PC-9 (cell line): ENCODE data around the gene RBM5. TPM values are rescaled to one million over a fixed set of nuclear protein-coding genes. Genes with fewer than 3 reads are reported as not detected.

Experiments
- BruUV-seq: library from RNA; stranded (reverse); fragments of 400-500 nt; replicated peaks from 2 replicates; lab custom pipeline; 2021; lab: Mats Ljungman, UMichigan
- CTCF ChIA-PET: fragments of 300-600 bp; sonication (Branson Sonifier 250); formaldehyde crosslinking; loops from one replicate; lab custom pipeline; 2022; ENCODE audit warnings: antibody characterized with exemption; lab: Charles Lee
- POLR2A ChIA-PET: fragments of 300-600 bp; sonication (Branson Sonifier 250); formaldehyde crosslinking; loops from one replicate; lab custom pipeline; 2022; ENCODE audit warnings: antibody characterized with exemption; ENCODE audit not compliant: unreplicated experiment; lab: Charles Lee
- DNase-seq, 2 experiments: peaks; one replicate each; pipeline versions ENCODE4 v3.0.0 to v3.0.0-alpha.2; 2015 to 2022; ENCODE audit warnings: mixed read lengths in 1 of 2
- H2AFZ ChIP-seq: fragments of 200-600 bp; sonication (generic); 2 replicates; pipeline ENCODE4 v1.8.1; 2017; ENCODE audit warnings: antibody characterized with exemption
- H3F3A ChIP-seq: fragments of 200-600 bp; sonication (generic); 2 replicates; pipeline ENCODE4 v1.8.1; 2017; ENCODE audit warnings: antibody characterized with exemption, mild to moderate bottlenecking, low read depth; ENCODE audit not compliant: insufficient read depth
- H3K27ac ChIP-seq: fragments of 200-600 bp; sonication (generic); 2 replicates; pipeline ENCODE4 v1.6.1; 2016; ENCODE audit warnings: mixed run types
- H3K27me3 ChIP-seq: fragments of 200-600 bp; sonication (generic); 2 replicates; pipeline ENCODE4 v1.6.1; 2016; ENCODE audit warnings: low read depth, mixed run types; ENCODE audit not compliant: insufficient read depth
- H3K36me3 ChIP-seq: fragments of 200-600 bp; sonication (generic); 2 replicates; pipeline ENCODE4 v1.6.1; 2016; ENCODE audit warnings: low read depth, mixed run types
- H3K4me1 ChIP-seq: fragments of 200-600 bp; sonication (generic); replicated peaks from 2 replicates; pipeline ENCODE4 v1.6.1; 2016; ENCODE audit warnings: mixed run types; ENCODE audit not compliant: insufficient read depth
- H3K4me2 ChIP-seq: fragments of 200-600 bp; sonication (generic); 2 replicates; pipeline ENCODE4 v1.6.1; 2017; ENCODE audit warnings: mixed run types
- H3K4me3 ChIP-seq: fragments of 200-600 bp; sonication (generic); 2 replicates; pipeline ENCODE4 v1.6.1; 2016; ENCODE audit warnings: mixed run types
- H3K79me2 ChIP-seq: fragments of 200-600 bp; sonication (generic); 2 replicates; pipeline ENCODE4 v1.6.1; 2017; ENCODE audit warnings: low read depth, mixed run types
- H3K9me2 ChIP-seq: fragments of 200-600 bp; sonication (generic); 2 replicates; pipeline ENCODE4 v1.8.1; 2017; ENCODE audit warnings: mild to moderate bottlenecking; ENCODE audit not compliant: insufficient read depth
- H3K9me3 ChIP-seq: fragments of 200-600 bp; sonication (generic); 2 replicates; pipeline ENCODE4 v1.8.1; 2016; ENCODE audit warnings: low read depth; ENCODE audit not compliant: insufficient read depth
- H4K20me1 ChIP-seq: fragments of 200-600 bp; sonication (generic); 2 replicates; pipeline ENCODE4 v1.8.1; 2017; ENCODE audit not compliant: insufficient read depth
- EZH2 ChIP-seq: fragments of 200-600 bp; sonication (generic); IDR thresholded peaks from 2 replicates; pipeline ENCODE4 v1.8.0; 2017; ENCODE audit warnings: antibody characterized with exemption, low read depth
- intact Hi-C: fragments of 100-400 bp; cut with micrococcal nuclease; formaldehyde crosslinking; loops from one replicate; pipeline ENCODE4 v1.10.0; 2022; ENCODE audit not compliant: unreplicated experiment
- total RNA-seq: library from RNA; stranded (reverse); gene quantifications from 2 replicates; pipeline ENCODE4 v1.2.3, GENCODE V29; 2021
- TF ChIP-seq, protein P1 (sequence below): fragments of 200-600 bp; sonication (generic); conservative IDR thresholded peaks from 2 replicates; pipeline ENCODE4 v1.6.1; 2017; ENCODE audit warnings: mixed run types, antibody characterized with exemption, mild to moderate bottlenecking, moderate library complexity

The RBM5 gene
- total RNA-seq, 1 experiment from 2014 or later: 87.7 TPM

DNA sequence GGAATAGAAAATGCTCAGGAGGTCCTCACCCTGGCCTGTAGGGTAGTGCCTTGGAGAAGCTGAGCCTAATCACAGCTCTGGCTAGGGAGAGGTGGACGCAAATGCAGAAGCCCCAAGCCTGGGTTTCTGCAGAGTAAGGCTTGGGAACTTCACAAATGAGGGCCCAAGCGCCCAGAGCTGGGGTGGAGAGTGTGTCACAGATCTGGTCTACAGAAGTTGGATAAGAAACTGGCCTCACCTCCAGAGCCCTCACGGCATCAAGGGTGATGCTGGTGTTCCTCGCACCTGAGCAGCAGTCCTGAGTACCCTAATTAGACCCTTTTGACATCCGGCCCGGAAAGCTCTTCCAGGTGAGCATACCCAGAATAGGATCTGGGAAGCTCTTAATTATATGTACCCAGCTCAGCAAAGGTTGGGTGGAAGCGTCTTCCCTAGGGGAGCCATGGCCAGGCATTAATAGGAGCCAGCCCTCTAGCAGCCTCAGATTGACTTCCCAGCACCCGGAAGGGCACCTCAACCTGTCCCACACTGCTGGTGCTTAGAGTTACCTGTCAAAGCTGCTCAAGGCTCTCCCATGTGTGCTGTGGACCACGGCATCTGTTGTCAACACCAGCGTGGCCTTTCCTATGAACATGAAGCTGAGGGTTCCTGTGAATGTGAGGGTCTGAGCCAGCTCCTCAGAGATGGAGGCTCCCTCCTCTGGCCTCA, 31.8 kb downstream of the RBM5 start:
- POLR2A ChIA-PET: interaction anchor here (0.5 to 0.7 kb wide), 2 partner anchors 20 to 65 kb away, joined by 3 to 9 read pairs; no protein-coding TSS in a partner anchor
- CTCF ChIA-PET: interaction anchor here (0.5 kb wide), 1 partner anchor 692 kb away, joined by 6 read pairs; no protein-coding TSS in a partner anchor

DNA sequence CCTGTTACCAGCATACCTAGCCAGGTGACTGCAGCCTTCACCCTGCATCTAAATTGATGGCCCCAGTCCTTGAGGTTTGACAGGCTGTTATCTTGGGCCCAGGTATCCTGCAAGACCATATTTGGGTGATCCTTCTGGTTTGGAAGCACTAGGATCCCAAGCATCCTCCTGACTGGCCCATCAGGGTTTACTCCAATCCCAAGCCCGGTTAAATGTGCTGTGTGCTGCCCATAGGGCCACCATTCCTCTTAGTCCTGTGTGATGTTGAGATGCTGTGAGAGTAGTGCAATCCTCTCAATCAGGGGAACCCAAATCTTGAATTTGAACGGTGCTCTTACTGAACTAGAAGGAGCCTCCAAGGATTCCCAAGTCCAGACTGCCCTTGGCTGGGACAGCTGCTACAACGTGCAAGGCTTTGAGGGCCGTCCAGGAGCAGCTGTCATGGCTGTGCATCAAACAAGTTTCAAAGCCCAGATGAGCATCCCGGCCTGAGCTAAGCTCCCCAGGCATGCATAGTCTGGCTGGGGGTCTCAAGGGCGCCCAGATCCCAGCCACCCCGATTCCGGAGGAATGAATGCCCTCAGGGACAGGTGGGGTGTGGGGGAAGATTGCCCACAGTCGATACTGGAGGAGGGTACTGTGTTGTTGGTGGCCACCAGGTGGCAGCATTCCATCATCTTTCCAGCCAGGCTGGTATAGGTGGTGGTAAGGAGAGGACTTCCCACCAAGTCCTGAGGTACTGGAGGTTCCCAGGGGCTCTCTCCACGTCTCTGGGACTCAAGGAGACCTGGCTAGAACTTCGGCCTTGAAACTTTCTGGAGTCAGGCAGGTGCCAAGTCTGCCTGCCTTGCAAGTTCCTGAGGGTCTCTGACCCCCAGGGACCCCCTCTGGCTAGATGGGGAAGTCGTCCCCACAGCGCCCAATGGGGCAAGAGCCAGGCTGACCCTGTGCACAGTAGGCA, 32.6 kb downstream of the RBM5 start:
- H3K36me3 ChIP-seq: no peaks in the 10 kb centered on the region
- peaks cover 22% of the 10 kb centered on the region; the same call in 1 of the 2 replicates for H3F3A ChIP-seq
- ChIA-PET POLR2A (interaction anchor here (0.5 to 0.7 kb wide), 2 partner anchors 65 to 121 kb away, joined by 3 to 5 read pairs; no protein-coding TSS in a partner anchor), CTCF (interaction anchor here (0.5 to 0.6 kb wide), 2 partner anchors 17 to 693 kb away, joined by 4 to 6 read pairs; no protein-coding TSS in a partner anchor)
- intact Hi-C loops: loop anchor here (1.0 to 10.0 kb wide), 5 partner anchors 34 to 433 kb away; partner anchors contain the start of gene SEMA3F
- peaks cover 18% of the 10 kb centered on the region for H4K20me1 ChIP-seq
- no peaks in the 10 kb centered on the region for H3K79me2 ChIP-seq
- no peak overlapping the region for H3K4me2 ChIP-seq
- no peaks in the 10 kb centered on the region for H3K9me2 ChIP-seq
- H3K27me3 ChIP-seq: no peaks in the 10 kb centered on the region
- H3K4me1 ChIP-seq: 0 out of 2 replicates have a peak, but pooled peaks cover 4% of the 10 kb centered on the region
- H3K4me3 ChIP-seq: no peak overlapping the region
- peak; percentile 63 to 76 for DNase-seq
- BruUV-seq: TSS peak; percentile 18
- H2AFZ ChIP-seq: no peak overlapping the region
- H3K27ac ChIP-seq: no peak overlapping the region
- TF ChIP-seq, protein P1, sequence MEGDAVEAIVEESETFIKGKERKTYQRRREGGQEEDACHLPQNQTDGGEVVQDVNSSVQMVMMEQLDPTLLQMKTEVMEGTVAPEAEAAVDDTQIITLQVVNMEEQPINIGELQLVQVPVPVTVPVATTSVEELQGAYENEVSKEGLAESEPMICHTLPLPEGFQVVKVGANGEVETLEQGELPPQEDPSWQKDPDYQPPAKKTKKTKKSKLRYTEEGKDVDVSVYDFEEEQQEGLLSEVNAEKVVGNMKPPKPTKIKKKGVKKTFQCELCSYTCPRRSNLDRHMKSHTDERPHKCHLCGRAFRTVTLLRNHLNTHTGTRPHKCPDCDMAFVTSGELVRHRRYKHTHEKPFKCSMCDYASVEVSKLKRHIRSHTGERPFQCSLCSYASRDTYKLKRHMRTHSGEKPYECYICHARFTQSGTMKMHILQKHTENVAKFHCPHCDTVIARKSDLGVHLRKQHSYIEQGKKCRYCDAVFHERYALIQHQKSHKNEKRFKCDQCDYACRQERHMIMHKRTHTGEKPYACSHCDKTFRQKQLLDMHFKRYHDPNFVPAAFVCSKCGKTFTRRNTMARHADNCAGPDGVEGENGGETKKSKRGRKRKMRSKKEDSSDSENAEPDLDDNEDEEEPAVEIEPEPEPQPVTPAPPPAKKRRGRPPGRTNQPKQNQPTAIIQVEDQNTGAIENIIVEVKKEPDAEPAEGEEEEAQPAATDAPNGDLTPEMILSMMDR: peak; percentile 87
- TF ChIP-seq EZH2: no peak
- H3K9me3 ChIP-seq: no peaks in the 10 kb centered on the region

More for the DNA sequence above, 31.8 kb downstream of the RBM5 start:
- TF ChIP-seq EZH2: no peak
- H3K9me3 ChIP-seq: no peaks in the 10 kb centered on the region
- H3K9me2 ChIP-seq: no peaks in the 10 kb centered on the region
- no peak overlapping the region for H3K4me2 ChIP-seq
- no peaks in the 10 kb centered on the region for H3K27me3 ChIP-seq
- H4K20me1 ChIP-seq: peaks cover 18% of the 10 kb centered on the region
- H3K4me1 ChIP-seq: 0 out of 2 replicates have a peak, but pooled peaks cover 4% of the 10 kb centered on the region
- H3K27ac ChIP-seq: no peak overlapping the region
- H3K4me3 ChIP-seq: no peak overlapping the region
- intact Hi-C loops: loop anchor here (1.0 to 10.0 kb wide), 5 partner anchors 35 to 434 kb away; partner anchors contain the start of gene SEMA3F
- H3K36me3 ChIP-seq: no peaks in the 10 kb centered on the region
- peaks cover 22% of the 10 kb centered on the region; the same call in 1 of the 2 replicates for H3F3A ChIP-seq
- H3K79me2 ChIP-seq: no peaks in the 10 kb centered on the region
- H2AFZ ChIP-seq: no peak overlapping the region
- DNase-seq: no peak
- BruUV-seq: no TSS peak

DNA sequence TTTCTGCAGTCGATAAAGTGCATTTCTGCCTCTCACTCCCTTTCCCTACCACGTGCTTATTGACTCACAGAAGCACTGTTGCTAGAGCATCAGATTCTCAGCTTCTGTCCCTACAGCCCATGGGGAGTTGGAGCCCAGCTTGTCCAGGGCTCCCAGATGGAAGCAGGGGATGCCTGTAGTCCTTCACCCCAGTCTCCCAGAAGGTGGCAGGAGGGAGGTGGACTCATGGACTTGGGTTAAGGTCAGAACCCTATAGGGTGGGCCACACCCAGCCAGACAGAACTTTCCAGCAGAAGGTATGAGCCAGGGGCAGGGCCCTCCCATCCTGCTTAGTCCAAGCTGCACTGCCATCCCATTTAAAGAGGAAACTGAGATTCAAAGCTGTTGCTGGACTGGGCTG, 33.4 kb downstream of the RBM5 start:
- no peak overlapping the region for H2AFZ ChIP-seq
- intact Hi-C loops: loop anchor here (5.0 to 10.0 kb wide), 2 partner anchors 150 to 433 kb away; no protein-coding TSS in a partner anchor
- no peaks in the 10 kb centered on the region for H3K79me2 ChIP-seq
- ChIA-PET POLR2A (interaction anchor here (0.7 kb wide), 1 partner anchor 58 kb away, joined by 3 read pairs; no protein-coding TSS in a partner anchor), CTCF (no interaction called here)
- no peak overlapping the region for H3K4me3 ChIP-seq
- no peaks in the 10 kb centered on the region for H3K9me3 ChIP-seq
- BruUV-seq: no TSS peak
- peaks cover 22% of the 10 kb centered on the region; the same call in 1 of the 2 replicates for H3F3A ChIP-seq
- H3K4me2 ChIP-seq: no peak overlapping the region
- 0 out of 2 replicates have a peak, but pooled peaks cover 4% of the 10 kb centered on the region for H3K4me1 ChIP-seq
- DNase-seq: no peak
- H3K9me2 ChIP-seq: no peaks in the 10 kb centered on the region
- TF ChIP-seq EZH2: no peak
- TF ChIP-seq, protein P1: no peak
- no peak overlapping the region for H3K27ac ChIP-seq
- peaks cover 18% of the 10 kb centered on the region for H4K20me1 ChIP-seq
- no peaks in the 10 kb centered on the region for H3K36me3 ChIP-seq
- no peaks in the 10 kb centered on the region for H3K27me3 ChIP-seq
